ENCODE results near the gene PPFIBP1. TPM values are rescaled to one million over a fixed set of nuclear protein-coding genes. Genes with fewer than 3 reads are reported as not detected.
A peak's percentile ranks its signal among the peaks of the same experiment; 100 is the strongest.

The PPFIBP1 gene
- total RNA-seq, 1 donor from 2014 or later: 102 TPM

- peaks cover 11% of the 10 kb centered on the region for H3K9me3 Mint-ChIP-seq
- H3K27ac Mint-ChIP-seq: no peak overlapping the region
- no peaks in the 10 kb centered on the region for H3K27me3 Mint-ChIP-seq (ENCODE audit: low read depth)
- no peak for TF ChIP-seq CTCF (IDR thresholded peaks at IDR 0.05; ENCODE audit: unreplicated experiment)
- peaks cover 36% of the 10 kb centered on the region for H3K4me1 Mint-ChIP-seq
- H3K36me3 Mint-ChIP-seq: peaks cover 9% of the 10 kb centered on the region
- DNase-seq (ENCODE audit: low spot score in 2 of 2, unreplicated experiment in 2 of 2): no peak
- no peak overlapping the region for H3K4me3 Mint-ChIP-seq
Observed at GRCh38 chr12:27604431-27604830, 80.4 kb downstream of the PPFIBP1 start.

- Mint-ChIP-seq H3K4me3 (no peak overlapping the region), H3K9me3 (peaks cover 11% of the 10 kb centered on the region), H3K4me1 (peaks cover 53% of the 10 kb centered on the region), H3K36me3 (peaks cover 9% of the 10 kb centered on the region), H3K27ac (no peak overlapping the region), H3K27me3 (ENCODE audit: low read depth) (no peaks in the 10 kb centered on the region)
- no peak for DNase-seq (ENCODE audit: low spot score in 2 of 2, unreplicated experiment in 2 of 2)
- no peak for TF ChIP-seq CTCF (IDR thresholded peaks at IDR 0.05; ENCODE audit: unreplicated experiment)
Observed at GRCh38 chr12:27606986-27607385, 83.0 kb downstream of the PPFIBP1 start.

- TF ChIP-seq CTCF (IDR thresholded peaks at IDR 0.05; ENCODE audit: unreplicated experiment): no peak
- DNase-seq (ENCODE audit: low spot score in 2 of 2, unreplicated experiment in 2 of 2): no peak
- Mint-ChIP-seq H3K9me3 (peaks cover 11% of the 10 kb centered on the region), H3K4me1 (peaks cover 57% of the 10 kb centered on the region), H3K4me3 (no peak overlapping the region), H3K27ac (no peak overlapping the region), H3K36me3 (peaks cover 9% of the 10 kb centered on the region), H3K27me3 (ENCODE audit: low read depth) (no peaks in the 10 kb centered on the region)
Observed at GRCh38 chr12:27607591-27607990, 83.6 kb downstream of the PPFIBP1 start.

DNA sequence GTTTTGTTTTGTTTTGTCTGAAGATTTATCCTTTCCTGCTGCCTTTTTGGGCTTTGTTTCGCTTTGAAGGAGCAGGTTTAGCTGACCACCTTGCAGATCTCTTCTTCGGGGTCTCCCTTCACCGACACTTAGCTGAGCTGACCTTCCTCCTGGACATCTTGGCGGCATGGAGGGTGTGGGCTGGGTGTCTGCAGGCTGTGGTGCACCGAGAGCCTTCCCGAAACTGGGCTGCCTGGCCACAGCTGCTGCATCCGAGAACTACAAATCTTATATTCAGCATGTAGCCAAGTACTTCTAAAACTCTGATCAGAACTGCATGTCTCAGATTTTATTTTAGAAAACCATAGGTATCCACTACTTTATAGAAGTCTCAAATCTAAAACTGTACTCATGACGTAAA, 84.9 kb downstream of the PPFIBP1 start:
- Mint-ChIP-seq H3K36me3 (peaks cover 9% of the 10 kb centered on the region), H3K4me1 (peaks cover 63% of the 10 kb centered on the region), H3K27ac (peak overlapping the region; percentile 63), H3K27me3 (ENCODE audit: low read depth) (no peaks in the 10 kb centered on the region), H3K9me3 (peaks cover 7% of the 10 kb centered on the region), H3K4me3 (no peak overlapping the region)
- DNase-seq (ENCODE audit: low spot score in 2 of 2, unreplicated experiment in 2 of 2): no peak
- TF ChIP-seq CTCF (IDR thresholded peaks at IDR 0.05; ENCODE audit: unreplicated experiment): no peak

DNA sequence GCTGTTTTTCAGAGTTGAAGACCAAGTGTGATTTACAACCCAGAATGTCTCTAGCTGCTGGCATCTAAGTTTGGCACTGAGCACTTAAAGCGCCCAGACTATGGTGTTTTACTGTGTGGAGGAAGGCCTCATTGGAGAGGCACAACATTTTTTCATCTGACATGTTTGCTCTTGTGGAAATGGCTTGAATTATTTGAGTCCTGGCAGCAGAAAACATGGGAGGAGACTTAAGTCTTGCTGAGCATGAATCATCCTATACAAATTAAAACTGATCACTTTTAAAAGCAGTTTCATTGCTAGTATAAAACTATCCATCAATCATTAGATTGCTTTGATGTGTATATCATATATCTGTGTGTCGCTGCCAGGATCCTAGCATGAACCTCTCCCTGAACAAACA, 86.4 kb downstream of the PPFIBP1 start:
- H3K4me1 Mint-ChIP-seq: peaks cover 76% of the 10 kb centered on the region
- TF ChIP-seq CTCF (IDR thresholded peaks at IDR 0.05; ENCODE audit: unreplicated experiment): no peak
- no peak overlapping the region for H3K4me3 Mint-ChIP-seq
- no peaks in the 10 kb centered on the region for H3K27me3 Mint-ChIP-seq (ENCODE audit: low read depth)
- H3K36me3 Mint-ChIP-seq: peaks cover 4% of the 10 kb centered on the region
- no peaks in the 10 kb centered on the region for H3K9me3 Mint-ChIP-seq
- peak overlapping the region; percentile 82 for H3K27ac Mint-ChIP-seq
- DNase-seq (ENCODE audit: low spot score in 2 of 2, unreplicated experiment in 2 of 2): no peak

DNA sequence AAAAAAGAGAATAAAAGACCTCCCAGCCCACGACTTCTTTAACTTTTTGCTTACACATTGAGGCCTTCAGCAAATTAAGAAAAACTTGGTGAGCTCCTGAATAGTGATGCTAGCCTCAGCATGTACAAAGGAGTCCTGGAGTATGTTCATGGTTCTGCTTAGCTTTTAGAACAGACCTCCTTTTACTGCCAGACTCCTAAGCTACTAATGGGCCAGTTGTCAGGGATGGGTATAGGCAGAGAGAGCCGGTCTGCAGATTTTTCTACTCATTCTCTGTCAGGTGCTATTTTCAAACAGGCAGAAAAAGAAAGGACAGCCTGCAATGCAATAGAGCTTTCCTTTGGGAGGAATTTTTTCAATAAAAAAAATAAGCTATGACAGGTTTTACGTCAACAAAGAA, 90.4 kb downstream of the PPFIBP1 start:
- Mint-ChIP-seq H3K36me3 (peaks cover 7% of the 10 kb centered on the region), H3K4me3 (no peak overlapping the region), H3K27me3 (ENCODE audit: low read depth) (no peaks in the 10 kb centered on the region), H3K9me3 (peaks cover 4% of the 10 kb centered on the region), H3K4me1 (peaks cover 80% of the 10 kb centered on the region), H3K27ac (peak overlapping the region; percentile 56)
- DNase-seq (ENCODE audit: low spot score in 2 of 2, unreplicated experiment in 2 of 2): no peak
- TF ChIP-seq CTCF (IDR thresholded peaks at IDR 0.05; ENCODE audit: unreplicated experiment): no peak
